ENCODE results near the gene NUDCD2.
"Not testable (repeated sequence)": the region's sequence is repeated elsewhere in the genome, so short reads cannot be mapped to it uniquely, and the experiment has no call there.

Gene NUDCD2

DNA sequence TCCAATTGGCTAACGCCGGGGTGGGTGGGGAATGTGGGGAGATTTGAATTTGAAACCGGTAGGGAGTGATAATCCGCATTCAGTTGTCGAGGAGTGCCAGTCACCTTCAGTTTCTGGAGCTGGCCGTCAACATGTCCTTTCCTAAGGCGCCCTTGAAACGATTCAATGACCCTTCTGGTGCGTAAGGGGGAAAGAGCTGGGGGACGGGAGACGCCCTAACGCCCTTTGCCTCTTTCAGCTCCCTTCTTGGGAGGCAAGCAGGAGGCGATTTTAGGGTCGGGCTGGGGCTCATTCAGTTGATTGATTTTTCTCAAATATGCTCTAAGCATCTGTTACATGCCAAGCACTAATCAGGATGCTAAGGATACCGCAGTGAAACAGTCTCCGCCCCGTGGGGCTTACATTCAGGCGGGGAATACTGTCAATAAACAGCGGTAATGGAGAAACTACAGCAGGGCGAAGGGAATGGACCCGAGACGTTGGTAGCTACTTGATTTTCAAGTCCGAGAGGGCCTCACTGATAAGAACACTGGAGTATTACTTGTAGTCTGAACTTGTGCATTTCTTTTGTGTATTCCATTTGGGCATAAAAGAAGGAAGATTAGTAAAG, 765 bp upstream of the NUDCD2 start, which contains the start of gene HMMR:
TSS of gene HMMR (plus strand) at position 71 of the 610 bp plus-strand sequence. CDS start at position 132, 61 bp downstream.
- peaks cover 4% of the 10 kb centered on the region for H3K9me3 Mint-ChIP-seq
- H3K36me3 Mint-ChIP-seq (ENCODE audit: low read depth), result peaks cover 44% of the 10 kb centered on the region
- peaks cover 4% of the 10 kb centered on the region for H3K27me3 Mint-ChIP-seq (ENCODE audit: low read depth, poor library complexity)
- peak within 1 kb of the TSS; percentile 95 for H3K4me3 Mint-ChIP-seq
- H3K27ac Mint-ChIP-seq, result peak within 1 kb of the TSS; percentile 100
- peak; percentile 37 for DNase-seq
- H3K4me1 Mint-ChIP-seq, result peaks cover 37% of the 10 kb centered on the region
- TF ChIP-seq, protein P1, sequence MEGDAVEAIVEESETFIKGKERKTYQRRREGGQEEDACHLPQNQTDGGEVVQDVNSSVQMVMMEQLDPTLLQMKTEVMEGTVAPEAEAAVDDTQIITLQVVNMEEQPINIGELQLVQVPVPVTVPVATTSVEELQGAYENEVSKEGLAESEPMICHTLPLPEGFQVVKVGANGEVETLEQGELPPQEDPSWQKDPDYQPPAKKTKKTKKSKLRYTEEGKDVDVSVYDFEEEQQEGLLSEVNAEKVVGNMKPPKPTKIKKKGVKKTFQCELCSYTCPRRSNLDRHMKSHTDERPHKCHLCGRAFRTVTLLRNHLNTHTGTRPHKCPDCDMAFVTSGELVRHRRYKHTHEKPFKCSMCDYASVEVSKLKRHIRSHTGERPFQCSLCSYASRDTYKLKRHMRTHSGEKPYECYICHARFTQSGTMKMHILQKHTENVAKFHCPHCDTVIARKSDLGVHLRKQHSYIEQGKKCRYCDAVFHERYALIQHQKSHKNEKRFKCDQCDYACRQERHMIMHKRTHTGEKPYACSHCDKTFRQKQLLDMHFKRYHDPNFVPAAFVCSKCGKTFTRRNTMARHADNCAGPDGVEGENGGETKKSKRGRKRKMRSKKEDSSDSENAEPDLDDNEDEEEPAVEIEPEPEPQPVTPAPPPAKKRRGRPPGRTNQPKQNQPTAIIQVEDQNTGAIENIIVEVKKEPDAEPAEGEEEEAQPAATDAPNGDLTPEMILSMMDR (IDR thresholded peaks at IDR 0.05), result no peak

DNA sequence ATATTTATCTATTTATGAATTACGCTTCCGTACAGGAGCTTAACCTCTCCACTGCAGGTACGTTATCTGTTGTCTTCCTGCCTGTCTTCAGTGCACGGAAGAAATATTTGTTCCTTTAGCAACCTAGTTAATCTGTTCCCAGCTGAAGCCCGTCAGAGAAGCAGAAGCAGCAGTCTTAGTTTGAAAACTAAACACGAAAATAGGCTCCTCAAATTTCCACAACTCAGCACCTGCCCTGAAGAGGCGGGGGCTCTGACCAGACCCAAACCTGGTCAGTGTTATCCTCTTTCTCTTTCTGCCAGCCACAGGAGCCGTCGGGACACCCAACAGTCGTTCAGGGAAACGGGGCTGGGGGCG, 462 bp downstream of the NUDCD2 start:
- H3K4me3 Mint-ChIP-seq, result peak overlapping the region; percentile 95
- DNase-seq, result no peak
- peaks cover 46% of the 10 kb centered on the region for H3K36me3 Mint-ChIP-seq (ENCODE audit: low read depth)
- peaks cover 46% of the 10 kb centered on the region for H3K4me1 Mint-ChIP-seq
- H3K9me3 Mint-ChIP-seq, result peaks cover 6% of the 10 kb centered on the region
- TF ChIP-seq, protein P1 (IDR thresholded peaks at IDR 0.05), result no peak
- peak overlapping the region; percentile 100 for H3K27ac Mint-ChIP-seq
- peaks cover 4% of the 10 kb centered on the region for H3K27me3 Mint-ChIP-seq (ENCODE audit: low read depth, poor library complexity)

DNA sequence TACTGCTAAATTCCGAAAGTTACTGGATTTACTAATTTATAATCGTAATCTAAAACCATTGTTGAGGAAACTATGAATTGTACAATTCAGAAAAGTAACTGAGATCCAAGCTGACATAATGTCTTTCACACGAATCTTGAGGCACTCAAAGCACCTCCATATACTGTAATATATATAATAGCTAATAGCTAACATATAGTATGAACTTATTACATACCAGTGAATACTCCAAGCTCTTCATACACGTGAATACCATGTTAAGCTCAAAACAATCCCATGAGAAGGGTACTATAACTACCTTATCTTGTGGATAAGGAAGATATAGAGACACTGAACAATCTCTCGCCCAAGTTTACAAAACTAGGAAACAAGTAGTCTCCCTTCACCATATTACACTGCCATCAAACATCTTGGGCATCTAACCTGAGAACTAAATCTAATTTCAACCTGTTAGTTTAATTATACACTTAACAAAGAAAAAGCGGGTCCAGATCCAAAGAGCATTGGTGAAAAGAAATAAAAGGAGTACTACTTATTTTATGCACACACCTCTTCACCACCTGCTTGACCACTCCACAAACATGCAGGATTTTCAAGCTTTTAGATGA, 1.0 kb downstream of the NUDCD2 start:
- Mint-ChIP-seq H3K36me3 (ENCODE audit: low read depth) (peaks cover 43% of the 10 kb centered on the region), H3K27me3 (ENCODE audit: low read depth, poor library complexity) (peaks cover 4% of the 10 kb centered on the region), H3K4me3 (peak overlapping the region; percentile 95), H3K27ac (peak overlapping the region; percentile 100), H3K4me1 (peaks cover 46% of the 10 kb centered on the region), H3K9me3 (peaks cover 3% of the 10 kb centered on the region)
- no peak for DNase-seq
- TF ChIP-seq, protein P1 (IDR thresholded peaks at IDR 0.05), result no peak

- TF ChIP-seq, protein P1 (IDR thresholded peaks at IDR 0.05), result no peak
- Mint-ChIP-seq H3K9me3 (peaks cover 3% of the 10 kb centered on the region), H3K27ac (no peak overlapping the region), H3K27me3 (ENCODE audit: low read depth, poor library complexity) (peaks cover 4% of the 10 kb centered on the region), H3K4me1 (peaks cover 45% of the 10 kb centered on the region), H3K36me3 (ENCODE audit: low read depth) (peaks cover 46% of the 10 kb centered on the region), H3K4me3 (peak overlapping the region; percentile 50)
- DNase-seq, result no peak
Observed at GRCh38 chr5:163456840-163457239, 3.1 kb downstream of the NUDCD2 start.

DNA sequence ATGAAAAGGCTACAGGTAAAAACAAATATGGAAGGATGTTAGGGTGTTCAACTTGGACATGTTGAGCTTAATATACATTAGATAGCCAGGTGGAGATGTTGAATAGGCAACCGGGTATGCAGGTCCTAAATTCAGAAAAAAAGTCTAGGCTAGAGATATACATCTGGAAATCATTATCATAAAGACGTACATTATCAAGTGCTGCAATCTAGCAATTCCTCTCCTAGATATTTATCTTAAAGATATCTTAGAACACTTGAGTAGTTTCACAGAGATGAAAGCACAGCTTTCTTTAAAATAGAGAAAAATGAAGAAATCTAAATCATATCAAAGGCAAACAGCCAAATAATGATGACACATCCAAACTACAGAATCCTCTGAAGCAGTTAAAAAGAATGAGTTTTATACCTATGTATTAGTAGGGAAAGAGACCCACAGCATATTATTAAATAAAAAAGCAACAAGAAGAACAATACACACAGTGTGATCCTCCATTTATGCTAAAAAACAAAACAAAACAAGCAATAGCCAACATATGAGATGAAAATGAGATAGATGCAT, 3.8 kb downstream of the NUDCD2 start:
- TF ChIP-seq, protein P1 (IDR thresholded peaks at IDR 0.05), result no peak
- H3K36me3 Mint-ChIP-seq (ENCODE audit: low read depth), result peaks cover 52% of the 10 kb centered on the region
- peaks cover 4% of the 10 kb centered on the region for H3K27me3 Mint-ChIP-seq (ENCODE audit: low read depth, poor library complexity)
- H3K9me3 Mint-ChIP-seq, result peaks cover 3% of the 10 kb centered on the region
- no peak overlapping the region for H3K27ac Mint-ChIP-seq
- no peak for DNase-seq
- peak overlapping the region; percentile 21 for H3K4me3 Mint-ChIP-seq
- peaks cover 40% of the 10 kb centered on the region for H3K4me1 Mint-ChIP-seq

- not testable (repeated sequence) for H3K9me3 Mint-ChIP-seq; DNase-seq; H3K4me3 Mint-ChIP-seq; H3K27me3 Mint-ChIP-seq (ENCODE audit: low read depth, poor library complexity)
- peaks cover 59% of the 10 kb centered on the region for H3K36me3 Mint-ChIP-seq (ENCODE audit: low read depth)
- H3K4me1 Mint-ChIP-seq, result peaks cover 37% of the 10 kb centered on the region
- peak overlapping the region; percentile 29 for H3K27ac Mint-ChIP-seq
Observed at GRCh38 chr5:163455406-163455805, 4.5 kb downstream of the NUDCD2 start.
